Liver (tissue), 9 donors: Measurements from ENCODE around the gene FRMD4A. TPM values are rescaled to one million over a fixed set of nuclear protein-coding genes. Genes with fewer than 3 reads are reported as not detected.

Experiments used
- DNase-seq: peaks from one replicate; pipeline ENCODE4 v3.0.0-alpha.2; 2017; ENCODE audit warnings: low spot score
- H3K27ac ChIP-seq, 2 donors: one replicate each; pipeline ENCODE4 v1.7.0; 2013; ENCODE audit warnings: inconsistent platforms in 2 of 2, low read length in 2 of 2, control low read depth in 1 of 2, low read depth in 1 of 2, mild to moderate bottlenecking in 1 of 2
- H3K27me3 ChIP-seq, 4 donors: one replicate each; pipeline versions ENCODE4 v1.6.1 to v1.7.0; 2013; ENCODE audit warnings: low read length in 3 of 4, inconsistent platforms in 1 of 4, mild to moderate bottlenecking in 1 of 4, moderate library complexity in 1 of 4; ENCODE audit not compliant: control insufficient read depth in 4 of 4, insufficient read depth in 4 of 4
- H3K36me3 ChIP-seq, 4 donors: one replicate each; pipeline versions ENCODE4 v1.6.1 to v1.7.0; 2013; ENCODE audit warnings: low read length in 3 of 4, mild to moderate bottlenecking in 3 of 4, low read depth in 1 of 4, moderate library complexity in 1 of 4; ENCODE audit not compliant: control insufficient read depth in 4 of 4, insufficient read depth in 3 of 4
- H3K4me1 ChIP-seq, 4 donors: one replicate each; pipeline versions ENCODE4 v1.6.1 to v1.7.0; 2013; ENCODE audit warnings: low read length in 3 of 4, mild to moderate bottlenecking in 3 of 4, moderate library complexity in 1 of 4; ENCODE audit not compliant: control insufficient read depth in 4 of 4, insufficient read depth in 4 of 4
- H3K4me3 ChIP-seq, 3 donors: one replicate each; pipeline versions ENCODE4 v1.6.1 to v1.7.0; 2013; ENCODE audit warnings: low read length in 3 of 3, control low read depth in 1 of 3, low read depth in 1 of 3, mild to moderate bottlenecking in 1 of 3
- H3K9ac ChIP-seq, 2 donors: one replicate each; pipeline ENCODE4 v1.7.0; 2013; ENCODE audit warnings: low read length in 2 of 2, mild to moderate bottlenecking in 2 of 2, moderate library complexity in 2 of 2, control low read depth in 1 of 2, low read depth in 1 of 2
- H3K9me3 ChIP-seq, 4 donors: one replicate each; pipeline versions ENCODE4 v1.6.1 to v1.7.0; 2013; ENCODE audit warnings: low read length in 3 of 4; ENCODE audit not compliant: control insufficient read depth in 4 of 4
- ATF3 ChIP-seq: IDR thresholded peaks from 2 replicates; pipeline ENCODE4 v1.6.1; 2016; ENCODE audit warnings: antibody characterized with exemption
- EGR1 ChIP-seq, 2 donors: IDR thresholded peaks; 2 replicates each; pipeline ENCODE4 v1.6.1; 2016 to 2018; ENCODE audit warnings: antibody characterized with exemption in 2 of 2, low read depth in 2 of 2
- GABPA ChIP-seq, 2 donors: IDR thresholded peaks in 1 of 2; conservative IDR thresholded peaks in 1 of 2; 2 replicates each; pipeline ENCODE4 v1.6.1; 2016; ENCODE audit warnings: antibody characterized with exemption in 2 of 2, mild to moderate bottlenecking in 1 of 2, moderate library complexity in 1 of 2
- HNF4G ChIP-seq: IDR thresholded peaks from 2 replicates; pipeline ENCODE4 v1.6.1; 2016; ENCODE audit warnings: antibody characterized with exemption
- JUND ChIP-seq, 2 donors: IDR thresholded peaks; 2 replicates each; pipeline ENCODE4 v1.6.1; 2016; ENCODE audit warnings: antibody characterized with exemption in 2 of 2
- NR2F2 ChIP-seq: IDR thresholded peaks from 2 replicates; pipeline ENCODE4 v1.6.1; 2016; ENCODE audit warnings: antibody characterized with exemption
- RAD21 ChIP-seq, 2 donors: IDR thresholded peaks; 2 replicates each; pipeline ENCODE4 v1.6.1; 2016; ENCODE audit warnings: antibody characterized with exemption in 2 of 2, mild to moderate bottlenecking in 2 of 2
- REST ChIP-seq: IDR thresholded peaks from 2 replicates; pipeline ENCODE4 v1.6.1; 2016; ENCODE audit warnings: antibody characterized with exemption, mild to moderate bottlenecking
- RXRA ChIP-seq, 2 donors: IDR thresholded peaks; 2 replicates each; pipeline ENCODE4 v1.6.1; 2017 to 2018; ENCODE audit warnings: antibody characterized with exemption in 2 of 2, mild to moderate bottlenecking in 1 of 2
- SP1 ChIP-seq: IDR thresholded peaks from 2 replicates; pipeline ENCODE4 v1.6.1; 2018; ENCODE audit warnings: antibody characterized with exemption, mild to moderate bottlenecking
- TAF1 ChIP-seq: conservative IDR thresholded peaks from 2 replicates; pipeline ENCODE4 v1.6.1; 2016; ENCODE audit warnings: antibody characterized with exemption, mild to moderate bottlenecking
- WGBS: extraction: QIAGEN DNeasy Blood & Tissue Kit; methylation state at CpG from one replicate; pipeline ENCODE4 v1.1.7; 2013; 5-methylcytosine and 5-hydroxymethylcytosine counted together
- polyA plus RNA-seq, 2 donors: library from polyadenylated mRNA; stranded (reverse) in 1 of 2; unstranded in 1 of 2; fragments of 200-250 nt in 1 of 2; fragments of >200 nt in 1 of 2; fragmentation: Nextera tagmentation in 1 of 2; extraction: Ambion mirVana in 1 of 2; gene quantifications; one replicate each; pipeline versions ENCODE4 v1.2.1 to v1.2.3, GENCODE V29; 2013 to 2015
- total RNA-seq, 2 donors: library from RNA; depleted of rRNA; stranded (reverse); fragments of >200 nt; gene quantifications; one replicate each; pipeline ENCODE4 v1.2.3, GENCODE V29; 2014
- TF ChIP-seq, protein P1 (sequence below): IDR thresholded peaks from 2 replicates; pipeline ENCODE4 v1.6.1; 2016; ENCODE audit warnings: antibody characterized with exemption
- TF ChIP-seq, protein P2 (sequence below): fragments of 150-350 bp; IDR thresholded peaks from 2 replicates; pipeline ENCODE4 v1.5.1; 2017; ENCODE audit warnings: improper control_type of control experiment, low read depth, low read length; ENCODE audit not compliant: missing input control
- TF ChIP-seq, protein P3 (sequence below): IDR thresholded peaks from 2 replicates; pipeline ENCODE4 v1.6.1; 2016; ENCODE audit warnings: antibody characterized with exemption
- donor health status: healthy.
- donor health status: healthy.
- donor health status: healthy.
- donor health status: healthy.
- donor health status: healthy.

Gene FRMD4A
- total and polyA plus RNA-seq, 4 donors, result 8.2 to 34.3 (median 13.1) TPM

DNA sequence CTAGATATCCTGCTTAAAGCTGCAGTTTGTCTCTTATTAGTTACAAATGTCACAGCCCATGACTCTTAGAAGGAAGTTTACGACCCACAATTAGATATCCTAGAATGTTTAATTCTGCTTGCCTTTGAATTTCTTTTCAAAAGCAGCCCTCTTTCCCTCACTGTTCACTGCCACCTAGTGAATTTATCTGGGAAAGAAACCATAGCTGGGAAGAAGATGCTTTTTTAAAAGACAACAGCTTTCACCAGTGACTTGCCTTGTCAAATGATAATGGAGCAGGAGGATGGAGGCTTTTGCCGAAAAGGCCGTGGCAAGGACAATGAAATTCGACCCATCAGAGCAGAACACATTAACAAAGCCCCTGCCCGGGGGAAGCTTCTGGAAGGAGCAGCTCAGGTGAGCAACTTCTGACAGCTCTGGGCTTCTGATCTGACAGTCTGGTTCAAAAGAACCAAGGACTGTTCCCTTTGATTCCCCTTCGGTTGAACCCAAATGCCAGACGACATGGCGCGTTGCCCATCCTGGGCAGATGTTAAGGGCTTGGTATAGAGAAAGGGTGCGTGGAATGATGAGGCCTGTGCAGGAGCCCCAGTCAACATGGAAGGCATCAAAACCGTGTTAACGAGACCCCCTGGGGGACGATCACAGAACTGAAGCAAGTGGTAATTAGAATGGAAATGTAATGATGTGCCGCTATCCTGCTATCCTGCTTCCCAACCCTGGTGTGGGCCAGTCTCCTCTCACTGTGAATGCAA, 236.8 kb downstream of the FRMD4A start:
- no peaks in the 10 kb centered on the region for H3K27me3 ChIP-seq
- 61% methylated on average over 14 of the region's 14 CpGs for WGBS
- no peak overlapping the region for H3K27ac ChIP-seq
- TF ChIP-seq RAD21 (IDR thresholded peaks at IDR 0.05) (peak; percentile 94), GABPA (IDR thresholded peaks at IDR 0.05 in 1 of 2, conservative IDR thresholded peaks at IDR 0.05 in 1 of 2) (no peak), EGR1 (IDR thresholded peaks at IDR 0.05; ENCODE audit: low read depth in 2 of 2) (no peak)
- TF ChIP-seq, protein P1, sequence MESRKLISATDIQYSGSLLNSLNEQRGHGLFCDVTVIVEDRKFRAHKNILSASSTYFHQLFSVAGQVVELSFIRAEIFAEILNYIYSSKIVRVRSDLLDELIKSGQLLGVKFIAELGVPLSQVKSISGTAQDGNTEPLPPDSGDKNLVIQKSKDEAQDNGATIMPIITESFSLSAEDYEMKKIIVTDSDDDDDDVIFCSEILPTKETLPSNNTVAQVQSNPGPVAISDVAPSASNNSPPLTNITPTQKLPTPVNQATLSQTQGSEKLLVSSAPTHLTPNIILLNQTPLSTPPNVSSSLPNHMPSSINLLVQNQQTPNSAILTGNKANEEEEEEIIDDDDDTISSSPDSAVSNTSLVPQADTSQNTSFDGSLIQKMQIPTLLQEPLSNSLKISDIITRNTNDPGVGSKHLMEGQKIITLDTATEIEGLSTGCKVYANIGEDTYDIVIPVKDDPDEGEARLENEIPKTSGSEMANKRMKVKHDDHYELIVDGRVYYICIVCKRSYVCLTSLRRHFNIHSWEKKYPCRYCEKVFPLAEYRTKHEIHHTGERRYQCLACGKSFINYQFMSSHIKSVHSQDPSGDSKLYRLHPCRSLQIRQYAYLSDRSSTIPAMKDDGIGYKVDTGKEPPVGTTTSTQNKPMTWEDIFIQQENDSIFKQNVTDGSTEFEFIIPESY, result no peak
- TF ChIP-seq, protein P2, sequence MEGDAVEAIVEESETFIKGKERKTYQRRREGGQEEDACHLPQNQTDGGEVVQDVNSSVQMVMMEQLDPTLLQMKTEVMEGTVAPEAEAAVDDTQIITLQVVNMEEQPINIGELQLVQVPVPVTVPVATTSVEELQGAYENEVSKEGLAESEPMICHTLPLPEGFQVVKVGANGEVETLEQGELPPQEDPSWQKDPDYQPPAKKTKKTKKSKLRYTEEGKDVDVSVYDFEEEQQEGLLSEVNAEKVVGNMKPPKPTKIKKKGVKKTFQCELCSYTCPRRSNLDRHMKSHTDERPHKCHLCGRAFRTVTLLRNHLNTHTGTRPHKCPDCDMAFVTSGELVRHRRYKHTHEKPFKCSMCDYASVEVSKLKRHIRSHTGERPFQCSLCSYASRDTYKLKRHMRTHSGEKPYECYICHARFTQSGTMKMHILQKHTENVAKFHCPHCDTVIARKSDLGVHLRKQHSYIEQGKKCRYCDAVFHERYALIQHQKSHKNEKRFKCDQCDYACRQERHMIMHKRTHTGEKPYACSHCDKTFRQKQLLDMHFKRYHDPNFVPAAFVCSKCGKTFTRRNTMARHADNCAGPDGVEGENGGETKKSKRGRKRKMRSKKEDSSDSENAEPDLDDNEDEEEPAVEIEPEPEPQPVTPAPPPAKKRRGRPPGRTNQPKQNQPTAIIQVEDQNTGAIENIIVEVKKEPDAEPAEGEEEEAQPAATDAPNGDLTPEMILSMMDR, result peak; percentile 63
- H3K4me1 ChIP-seq, result no peaks in the 10 kb centered on the region
- no peaks in the 10 kb centered on the region for H3K36me3 ChIP-seq
- H3K4me3 ChIP-seq, result no peak overlapping the region
- H3K9me3 ChIP-seq, result no peaks in the 10 kb centered on the region
- DNase-seq, result no peak
- no peak overlapping the region for H3K9ac ChIP-seq

- 87% methylated on average over 5 of the region's 5 CpGs for WGBS
- DNase-seq, result no peak
- Histone ChIP-seq H3K27ac (no peak overlapping the region), H3K36me3 (no peaks in the 10 kb centered on the region), H3K4me3 (no peak overlapping the region), H3K9me3 (no peaks in the 10 kb centered on the region), H3K4me1 (no peaks in the 10 kb centered on the region), H3K9ac (no peak overlapping the region), H3K27me3 (no peaks in the 10 kb centered on the region)
- no peak for TF ChIP-seq REST
- no peak for TF ChIP-seq SP1
- TF ChIP-seq, protein P1, result no peak
- no peak for TF ChIP-seq HNF4G
- no peak for TF ChIP-seq RAD21 (IDR thresholded peaks at IDR 0.05)
- no peak for TF ChIP-seq ATF3
- TF ChIP-seq RXRA (IDR thresholded peaks at IDR 0.05), result no peak
- TF ChIP-seq, protein P3, sequence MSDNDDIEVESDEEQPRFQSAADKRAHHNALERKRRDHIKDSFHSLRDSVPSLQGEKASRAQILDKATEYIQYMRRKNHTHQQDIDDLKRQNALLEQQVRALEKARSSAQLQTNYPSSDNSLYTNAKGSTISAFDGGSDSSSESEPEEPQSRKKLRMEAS, result no peak
- no peak for TF ChIP-seq NR2F2
- no peak for TF ChIP-seq JUND (IDR thresholded peaks at IDR 0.05)
- TF ChIP-seq TAF1, result no peak
- TF ChIP-seq, protein P2, result no peak
These were observed 237.9 kb downstream of the FRMD4A start for GRCh38 chr10:14092799-14093198.
